HepG2 (cell line): ENCODE measurements around the gene SLC25A23. TPM values are rescaled to one million over a fixed set of nuclear protein-coding genes. Genes with fewer than 3 reads are reported as not detected.
A peak's percentile ranks its signal among the peaks of the same experiment; 100 is the strongest.

Experiments used
- DPF2 ChIP-seq: sonication (generic); formaldehyde crosslinking; IDR thresholded peaks from 2 replicates; pipeline ENCODE4 v1.4.0; 2020; ENCODE audit warnings: mild to moderate bottlenecking, low read depth, missing genetic modification reagents, borderline replicate concordance
- ELF1 ChIP-seq: sonication (generic); formaldehyde crosslinking; IDR thresholded peaks from 2 replicates; pipeline ENCODE4 v1.4.0; 2020; ENCODE audit warnings: missing genetic modification reagents
- NONO ChIP-seq, 2 experiments: fragments of 450-650 bp in 1 of 2; sonication (generic) in 1 of 2; formaldehyde crosslinking in 1 of 2; IDR thresholded peaks in 1 of 2; conservative IDR thresholded peaks in 1 of 2; 2 replicates each; pipeline versions ENCODE4 v1.6.1 to v1.8.0; 2017 to 2022; ENCODE audit warnings: mild to moderate bottlenecking in 1 of 2, missing genetic modification reagents in 1 of 2, moderate library complexity in 1 of 2
- POLR2G ChIP-seq: fragments of 200-400 bp; formaldehyde crosslinking; IDR thresholded peaks from 2 replicates; pipeline ENCODE4 v1.6.1; 2018; ENCODE audit warnings: mild to moderate bottlenecking, low read depth, low read length, moderate library complexity
- RARG ChIP-seq: sonication (generic); formaldehyde crosslinking; IDR thresholded peaks from 2 replicates; pipeline ENCODE4 v1.4.0; 2020; ENCODE audit warnings: low read depth, mild to moderate bottlenecking, missing genetic modification reagents
- TOE1 ChIP-seq: sonication (generic); formaldehyde crosslinking; IDR thresholded peaks from 2 replicates; pipeline ENCODE4 v1.4.0; 2020; ENCODE audit warnings: mild to moderate bottlenecking, missing genetic modification reagents
- U2AF1 ChIP-seq: fragments of 200-400 bp; formaldehyde crosslinking; optimal IDR thresholded peaks from 2 replicates; pipeline ENCODE3; 2017; ENCODE audit warnings: mild to moderate bottlenecking, low read depth, low read length
- ZNF382 ChIP-seq: sonication (generic); formaldehyde crosslinking; IDR thresholded peaks from 2 replicates; pipeline ENCODE4 v1.5.0; 2020; ENCODE audit warnings: missing genetic modification reagents, mild to moderate bottlenecking, borderline replicate concordance
- polyA plus RNA-seq, 8 experiments: library from polyadenylated mRNA; depleted of rRNA in 3 of 8; stranded (reverse) in 7 of 8; unstranded in 1 of 8; fragments of >200 nt; fragmentation: Illumina TruSeq in 4 of 8; extraction: Trizol in 4 of 8; gene quantifications; 2 replicates each; pipeline versions ENCODE4 v1.2.1 to v1.2.3, GENCODE V29; 2011 to 2016; ENCODE audit warnings: low read depth in 4 of 8, missing spikeins in 1 of 8, mixed read lengths in 1 of 8; ENCODE audit not compliant: insufficient read depth in 1 of 8
- total RNA-seq, 5 experiments: library from RNA; depleted of rRNA; stranded (reverse); fragments of >200 nt; fragmentation: Illumina TruSeq; extraction: Trizol; gene quantifications; 2 replicates each; pipeline ENCODE4 v1.2.3, GENCODE V29; 2016; ENCODE audit warnings: low read depth in 1 of 5
- TF ChIP-seq, protein P1 (sequence below): sonication (generic); formaldehyde crosslinking; IDR thresholded peaks from 2 replicates; pipeline ENCODE4 v1.4.0; 2020; ENCODE audit warnings: mild to moderate bottlenecking, missing genetic modification reagents
- TF ChIP-seq, protein P2 (sequence below): sonication (generic); formaldehyde crosslinking; IDR thresholded peaks from 2 replicates; pipeline ENCODE4 v1.9.0; 2022; ENCODE audit warnings: missing genetic modification reagents, mild to moderate bottlenecking, borderline replicate concordance
- TF ChIP-seq, protein P3 (sequence below): sonication (generic); formaldehyde crosslinking; IDR thresholded peaks from 2 replicates; pipeline ENCODE4 v1.5.0; 2020; ENCODE audit warnings: mild to moderate bottlenecking, missing genetic modification reagents

SLC25A23 gene
- total and polyA plus RNA-seq, 2 of the 13 experiments (the other 11 are each of a cell fraction or from before 2014, with no cell fraction given) = 12.4 to 15.2 TPM

DNA sequence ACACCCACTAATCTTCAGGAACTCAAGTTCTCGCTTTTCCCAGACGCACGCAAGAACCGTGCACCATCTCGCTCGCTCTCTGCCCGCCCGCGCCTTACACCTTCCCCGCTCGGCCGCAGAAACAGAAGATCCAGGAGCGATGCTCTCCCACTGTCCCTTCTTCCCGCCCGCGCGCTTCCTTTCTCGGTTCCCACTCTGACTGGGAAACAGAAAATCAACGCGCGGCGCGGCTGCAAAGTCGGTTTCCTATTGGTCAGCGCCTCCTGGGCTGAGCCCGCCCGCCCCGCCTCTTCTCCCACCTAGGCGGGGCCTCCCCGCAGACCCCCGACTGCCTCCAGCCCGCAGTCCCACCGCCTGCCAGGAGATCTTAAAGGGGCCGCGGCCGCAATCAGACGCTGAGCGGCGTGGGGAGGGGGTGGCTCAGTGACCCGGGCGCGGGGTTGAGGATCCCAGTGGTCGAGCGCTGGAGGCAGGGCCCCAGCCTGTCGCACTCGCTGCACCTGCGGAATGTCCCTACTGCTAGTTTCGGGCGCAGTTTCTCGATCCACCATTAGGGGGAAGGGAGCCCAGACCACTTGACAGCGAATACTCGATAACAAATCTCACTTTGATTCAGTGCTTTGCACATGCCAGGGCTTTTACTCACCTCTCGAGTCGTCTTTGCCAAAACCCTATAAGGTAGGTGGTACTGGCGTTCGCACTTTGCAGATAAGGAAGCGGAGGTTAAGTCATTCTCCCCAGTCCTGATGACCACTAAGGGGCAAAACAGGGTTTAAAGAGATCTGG, 700 bp upstream of the SLC25A23 start (continued):
- TF ChIP-seq, protein P1, sequence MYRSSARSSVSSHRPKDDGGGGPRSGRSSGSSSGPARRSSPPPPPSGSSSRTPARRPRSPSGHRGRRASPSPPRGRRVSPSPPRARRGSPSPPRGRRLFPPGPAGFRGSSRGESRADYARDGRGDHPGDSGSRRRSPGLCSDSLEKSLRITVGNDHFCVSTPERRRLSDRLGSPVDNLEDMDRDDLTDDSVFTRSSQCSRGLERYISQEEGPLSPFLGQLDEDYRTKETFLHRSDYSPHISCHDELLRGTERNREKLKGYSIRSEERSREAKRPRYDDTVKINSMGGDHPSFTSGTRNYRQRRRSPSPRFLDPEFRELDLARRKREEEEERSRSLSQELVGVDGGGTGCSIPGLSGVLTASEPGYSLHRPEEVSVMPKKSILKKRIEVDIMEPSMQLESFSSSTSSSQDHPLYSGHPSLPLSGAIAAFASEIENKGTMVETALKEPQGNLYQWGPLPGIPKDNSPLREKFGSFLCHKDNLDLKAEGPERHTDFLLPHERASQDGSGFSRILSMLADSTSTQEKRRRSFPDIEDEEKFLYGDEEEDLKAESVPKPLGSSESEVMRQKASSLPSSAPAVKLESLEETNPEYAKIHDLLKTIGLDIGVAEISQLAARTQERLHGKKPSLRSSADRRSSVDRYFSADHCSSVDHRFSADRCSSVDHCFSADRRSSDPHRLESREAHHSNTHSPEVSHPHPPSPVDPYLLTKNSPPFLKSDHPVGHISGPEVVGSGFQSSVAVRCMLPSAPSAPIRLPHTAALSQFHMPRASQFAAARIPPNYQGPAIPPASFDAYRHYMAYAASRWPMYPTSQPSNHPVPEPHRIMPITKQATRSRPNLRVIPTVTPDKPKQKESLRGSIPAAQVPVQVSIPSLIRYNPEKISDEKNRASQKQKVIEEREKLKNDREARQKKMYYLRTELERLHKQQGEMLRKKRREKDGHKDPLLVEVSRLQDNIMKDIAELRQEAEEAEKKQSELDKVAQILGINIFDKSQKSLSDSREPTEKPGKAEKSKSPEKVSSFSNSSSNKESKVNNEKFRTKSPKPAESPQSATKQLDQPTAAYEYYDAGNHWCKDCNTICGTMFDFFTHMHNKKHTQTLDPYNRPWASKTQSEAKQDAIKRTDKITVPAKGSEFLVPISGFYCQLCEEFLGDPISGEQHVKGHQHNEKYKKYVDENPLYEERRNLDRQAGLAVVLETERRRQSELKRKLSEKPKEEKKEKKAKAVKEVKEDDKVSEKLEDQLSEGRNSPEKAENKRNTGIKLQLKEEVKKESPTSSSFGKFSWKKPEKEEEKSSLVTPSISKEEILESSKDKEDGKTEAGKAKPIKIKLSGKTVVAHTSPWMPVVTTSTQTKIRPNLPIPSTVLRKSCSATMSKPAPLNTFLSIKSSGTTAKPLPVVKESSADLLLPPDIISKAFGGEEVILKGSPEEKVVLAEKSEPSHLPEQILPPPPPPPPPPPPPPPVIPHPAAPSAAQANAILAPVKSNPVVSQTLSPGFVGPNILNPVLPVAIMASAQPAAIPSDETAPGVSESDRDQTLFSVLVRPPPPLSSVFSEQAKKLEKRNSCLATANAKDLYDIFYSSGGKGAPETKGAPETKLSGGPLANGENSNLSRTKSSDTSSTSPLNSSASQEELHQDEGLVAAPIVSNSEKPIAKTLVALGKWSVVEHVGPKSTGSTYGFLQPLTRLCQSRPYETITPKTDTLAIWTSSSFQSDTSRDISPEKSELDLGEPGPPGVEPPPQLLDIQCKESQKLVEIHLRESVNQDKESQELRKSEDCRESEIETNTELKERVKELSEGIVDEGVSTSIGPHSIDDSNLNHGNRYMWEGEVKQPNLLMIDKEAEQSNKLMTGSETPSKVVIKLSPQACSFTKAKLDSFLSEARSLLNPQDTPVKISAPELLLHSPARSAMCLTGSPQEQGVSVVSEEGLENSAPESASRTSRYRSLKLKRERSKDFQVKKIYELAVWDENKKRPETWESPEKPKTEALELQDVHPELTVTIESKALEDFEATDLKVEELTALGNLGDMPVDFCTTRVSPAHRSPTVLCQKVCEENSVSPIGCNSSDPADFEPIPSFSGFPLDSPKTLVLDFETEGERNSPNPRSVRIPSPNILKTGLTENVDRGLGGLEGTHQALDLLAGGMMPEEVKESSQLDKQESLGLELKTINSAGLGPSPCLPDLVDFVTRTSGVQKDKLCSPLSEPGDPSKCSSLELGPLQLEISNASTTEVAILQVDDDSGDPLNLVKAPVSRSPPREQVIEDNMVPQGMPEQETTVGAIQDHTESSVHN (CRISPR knock-in tag) = peak; percentile 42; the same call in 1 of the 2 replicates
- TF ChIP-seq ELF1 (CRISPR knock-in tag) = peak; percentile 71
- TF ChIP-seq NONO (IDR thresholded peaks at IDR 0.05) = no peak
- TF ChIP-seq NONO (CRISPR knock-in tag; conservative IDR thresholded peaks at IDR 0.05) = peak; percentile 74
- no peak for TF ChIP-seq ZNF382 (CRISPR knock-in tag)
- TF ChIP-seq U2AF1 = peak; percentile 87
- 0 out of 2 replicates have a peak, but pooled peaks have one; percentile 31 for TF ChIP-seq TOE1
- TF ChIP-seq, protein P2, sequence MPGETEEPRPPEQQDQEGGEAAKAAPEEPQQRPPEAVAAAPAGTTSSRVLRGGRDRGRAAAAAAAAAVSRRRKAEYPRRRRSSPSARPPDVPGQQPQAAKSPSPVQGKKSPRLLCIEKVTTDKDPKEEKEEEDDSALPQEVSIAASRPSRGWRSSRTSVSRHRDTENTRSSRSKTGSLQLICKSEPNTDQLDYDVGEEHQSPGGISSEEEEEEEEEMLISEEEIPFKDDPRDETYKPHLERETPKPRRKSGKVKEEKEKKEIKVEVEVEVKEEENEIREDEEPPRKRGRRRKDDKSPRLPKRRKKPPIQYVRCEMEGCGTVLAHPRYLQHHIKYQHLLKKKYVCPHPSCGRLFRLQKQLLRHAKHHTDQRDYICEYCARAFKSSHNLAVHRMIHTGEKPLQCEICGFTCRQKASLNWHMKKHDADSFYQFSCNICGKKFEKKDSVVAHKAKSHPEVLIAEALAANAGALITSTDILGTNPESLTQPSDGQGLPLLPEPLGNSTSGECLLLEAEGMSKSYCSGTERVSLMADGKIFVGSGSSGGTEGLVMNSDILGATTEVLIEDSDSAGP (CRISPR knock-in tag) = peak; percentile 100
- peak; percentile 49; the same call in 1 of the 2 replicates for TF ChIP-seq POLR2G
- TF ChIP-seq DPF2 = no peak
- TF ChIP-seq RARG = no peak
- TF ChIP-seq, protein P3, sequence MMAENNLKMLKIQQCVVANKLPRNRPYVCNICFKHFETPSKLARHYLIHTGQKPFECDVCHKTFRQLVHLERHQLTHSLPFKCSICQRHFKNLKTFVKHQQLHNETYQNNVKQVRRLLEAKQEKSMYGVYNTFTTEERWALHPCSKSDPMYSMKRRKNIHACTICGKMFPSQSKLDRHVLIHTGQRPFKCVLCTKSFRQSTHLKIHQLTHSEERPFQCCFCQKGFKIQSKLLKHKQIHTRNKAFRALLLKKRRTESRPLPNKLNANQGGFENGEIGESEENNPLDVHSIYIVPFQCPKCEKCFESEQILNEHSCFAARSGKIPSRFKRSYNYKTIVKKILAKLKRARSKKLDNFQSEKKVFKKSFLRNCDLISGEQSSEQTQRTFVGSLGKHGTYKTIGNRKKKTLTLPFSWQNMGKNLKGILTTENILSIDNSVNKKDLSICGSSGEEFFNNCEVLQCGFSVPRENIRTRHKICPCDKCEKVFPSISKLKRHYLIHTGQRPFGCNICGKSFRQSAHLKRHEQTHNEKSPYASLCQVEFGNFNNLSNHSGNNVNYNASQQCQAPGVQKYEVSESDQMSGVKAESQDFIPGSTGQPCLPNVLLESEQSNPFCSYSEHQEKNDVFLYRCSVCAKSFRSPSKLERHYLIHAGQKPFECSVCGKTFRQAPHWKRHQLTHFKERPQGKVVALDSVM (CRISPR knock-in tag) = 0 out of 2 replicates have a peak, but pooled peaks have one; percentile 40
